CD4-positive, alpha-beta memory T cell (primary cell): ENCODE results near the gene MYO7A. TPM values are rescaled to one million over a fixed set of nuclear protein-coding genes. Genes with fewer than 3 reads are reported as not detected.

ENCODE experiments used
- CTCF ChIA-PET: fragments of 350-600 bp; sonication (Branson Sonifier 250); formaldehyde crosslinking; loops from one replicate; lab custom pipeline; 2021; ENCODE audit warnings: inconsistent platforms; ENCODE audit not compliant: partially characterized antibody; lab: Charles Lee
- POLR2A ChIA-PET: fragments of 350-600 bp; sonication (Branson Sonifier 250); formaldehyde crosslinking; loops from one replicate; lab custom pipeline; 2021; ENCODE audit not compliant: partially characterized antibody; lab: Charles Lee
- DNase-seq, 5 donors: peaks; one replicate each; pipeline versions ENCODE4 v3.0.0 to v3.0.0-alpha.2; 2020 to 2022; ENCODE audit warnings: mixed read lengths in 1 of 5
- H3K27ac ChIP-seq: one replicate; pipeline ENCODE4 v1.7.0; 2013; ENCODE audit warnings: low read depth, low read length
- H3K27me3 ChIP-seq: 2 replicates; pipeline ENCODE4 v1.7.0; 2013; ENCODE audit warnings: mild to moderate bottlenecking, low read length, moderate library complexity; ENCODE audit not compliant: insufficient read depth
- H3K36me3 ChIP-seq: 2 replicates; pipeline ENCODE4 v1.7.0; 2013; ENCODE audit warnings: mild to moderate bottlenecking, low read length, moderate library complexity; ENCODE audit not compliant: insufficient read depth
- H3K4me1 ChIP-seq: 2 replicates; pipeline ENCODE4 v1.7.0; 2013; ENCODE audit warnings: mild to moderate bottlenecking, low read length, moderate library complexity; ENCODE audit not compliant: insufficient read depth
- H3K4me3 ChIP-seq, 2 donors: one replicate each; pipeline ENCODE4 v1.7.0; 2013; ENCODE audit warnings: low read length in 2 of 2, mild to moderate bottlenecking in 1 of 2
- H3K9me3 ChIP-seq, 2 donors: one replicate each; pipeline ENCODE4 v1.7.0; 2013; ENCODE audit warnings: low read length in 2 of 2, control low read depth in 1 of 2; ENCODE audit not compliant: control insufficient read depth in 1 of 2
- H3K27ac Mint-ChIP-seq, 7 donors: one replicate each; pipeline ENCODE4 v1.8.0; 2020 to 2021; ENCODE audit warnings: mixed read lengths in 7 of 7, mild to moderate bottlenecking in 6 of 7, inconsistent platforms in 3 of 7, moderate library complexity in 3 of 7
- H3K27me3 Mint-ChIP-seq, 2 donors: one replicate each; pipeline ENCODE4 v1.8.0; 2020 to 2021; ENCODE audit warnings: mixed read lengths in 2 of 2
- H3K36me3 Mint-ChIP-seq, 2 donors: one replicate each; pipeline ENCODE4 v1.8.0; 2020 to 2021; ENCODE audit warnings: mixed read lengths in 2 of 2, inconsistent platforms in 1 of 2, mild to moderate bottlenecking in 1 of 2
- H3K4me1 Mint-ChIP-seq, 4 donors: one replicate each; pipeline ENCODE4 v1.8.0; 2020 to 2021; ENCODE audit warnings: mixed read lengths in 4 of 4, mild to moderate bottlenecking in 1 of 4
- H3K4me3 Mint-ChIP-seq, 8 donors: one replicate each; pipeline ENCODE4 v1.8.0; 2020 to 2021; ENCODE audit warnings: mixed read lengths in 8 of 8, mild to moderate bottlenecking in 7 of 8, moderate library complexity in 6 of 8, inconsistent platforms in 3 of 8
- H3K9me3 Mint-ChIP-seq, 8 donors: one replicate each; pipeline ENCODE4 v1.8.0; 2020 to 2021; ENCODE audit warnings: mixed read lengths in 8 of 8, mild to moderate bottlenecking in 5 of 8, inconsistent platforms in 3 of 8, moderate library complexity in 1 of 8
- intact Hi-C: fragments of 100-400 bp; cut with micrococcal nuclease; formaldehyde crosslinking; loops from one replicate; pipeline ENCODE4 v1.15.1; 2023
- polyA plus RNA-seq, 2 donors: library from polyadenylated mRNA; unstranded; fragments of 300-500 nt; fragmentation: Illumina TruSeq; gene quantifications; one replicate each; pipeline ENCODE4 v1.2.3, GENCODE V29; 2021
- total RNA-seq, 2 experiments: library from RNA; stranded (reverse); gene quantifications; one replicate each; pipeline ENCODE4 v1.2.3, GENCODE V29; 2021

MYO7A gene
- total and polyA plus RNA-seq, 4 experiments from 2014 or later = 0.20 to 0.47 (median 0.24) TPM; not detected in 1

- no peak overlapping the region for H3K27ac ChIP-seq
- Mint-ChIP-seq H3K4me3 (no peak overlapping the region), H3K9me3 (no peaks in the 10 kb centered on the region), H3K27ac (no peak overlapping the region), H3K27me3 (no peaks in the 10 kb centered on the region), H3K36me3 (no peaks in the 10 kb centered on the region), H3K4me1 (peaks cover 1 to 10% (median 4%) of the 10 kb centered on the region in 4 donors)
- H3K4me3 ChIP-seq = no peak overlapping the region
- no peaks in the 10 kb centered on the region for H3K9me3 ChIP-seq
- ChIA-PET CTCF (no interaction called here), POLR2A (no interaction called here)
- peaks cover 4% of the 10 kb centered on the region for H3K4me1 ChIP-seq
- H3K27me3 ChIP-seq = no peaks in the 10 kb centered on the region
- no peak for DNase-seq
- no peaks in the 10 kb centered on the region for H3K36me3 ChIP-seq
- intact Hi-C loops = no loop called here
These were observed 31.3 kb downstream of the MYO7A start for GRCh38 chr11:77159219-77159936.

- no peak overlapping the region for H3K4me3 Mint-ChIP-seq
- H3K27ac Mint-ChIP-seq = no peak overlapping the region
- no peaks in the 10 kb centered on the region for H3K9me3 ChIP-seq
- ChIA-PET CTCF (no interaction called here), POLR2A (no interaction called here)
- no peak overlapping the region for H3K27ac ChIP-seq
- H3K27me3 ChIP-seq = no peaks in the 10 kb centered on the region
- no peaks in the 10 kb centered on the region for H3K36me3 ChIP-seq
- H3K9me3 Mint-ChIP-seq = no peaks in the 10 kb centered on the region
- no peak overlapping the region for H3K4me3 ChIP-seq
- no peaks in the 10 kb centered on the region for H3K27me3 Mint-ChIP-seq
- H3K4me1 ChIP-seq = no peaks in the 10 kb centered on the region
- intact Hi-C loops = no loop called here
- H3K36me3 Mint-ChIP-seq = no peaks in the 10 kb centered on the region
- H3K4me1 Mint-ChIP-seq = peaks cover 0 to 5% (median under 1%) of the 10 kb centered on the region in 4 donors
- no peak for DNase-seq
These were observed 32.0 kb downstream of the MYO7A start for GRCh38 chr11:77159937-77160495.

- Histone ChIP-seq H3K27ac (no peak overlapping the region), H3K4me1 (no peaks in the 10 kb centered on the region), H3K27me3 (no peaks in the 10 kb centered on the region), H3K9me3 (no peaks in the 10 kb centered on the region), H3K4me3 (no peak overlapping the region), H3K36me3 (no peaks in the 10 kb centered on the region)
- Mint-ChIP-seq H3K4me3 (no peak overlapping the region), H3K36me3 (no peaks in the 10 kb centered on the region), H3K27ac (no peak overlapping the region), H3K27me3 (no peaks in the 10 kb centered on the region), H3K9me3 (no peaks in the 10 kb centered on the region), H3K4me1 (peaks cover 0 to 1% (median 0%) of the 10 kb centered on the region in 4 donors)
- CTCF ChIA-PET = no interaction called here
- DNase-seq = no peak
- POLR2A ChIA-PET = no interaction called here
- intact Hi-C loops = no loop called here
These were observed 35.2 kb downstream of the MYO7A start for GRCh38 chr11:77163271-77163670.

- no peak for DNase-seq
- Mint-ChIP-seq H3K36me3 (no peaks in the 10 kb centered on the region), H3K9me3 (no peaks in the 10 kb centered on the region), H3K27ac (no peak overlapping the region), H3K27me3 (no peaks in the 10 kb centered on the region), H3K4me1 (peaks cover 0 to 1% (median 0%) of the 10 kb centered on the region in 4 donors), H3K4me3 (no peak overlapping the region)
- Histone ChIP-seq H3K27me3 (no peaks in the 10 kb centered on the region), H3K27ac (no peak overlapping the region), H3K4me3 (no peak overlapping the region), H3K9me3 (no peaks in the 10 kb centered on the region), H3K36me3 (no peaks in the 10 kb centered on the region), H3K4me1 (no peaks in the 10 kb centered on the region)
- ChIA-PET CTCF (no interaction called here), POLR2A (no interaction called here)
- intact Hi-C loops = no loop called here
These were observed 37.0 kb downstream of the MYO7A start for GRCh38 chr11:77165066-77165465.

GRCh38 chr11:77166021-77166420, 38.0 kb downstream of the MYO7A start:
- Histone ChIP-seq H3K27me3 (no peaks in the 10 kb centered on the region), H3K27ac (no peak overlapping the region), H3K36me3 (no peaks in the 10 kb centered on the region), H3K4me3 (no peak overlapping the region), H3K9me3 (no peaks in the 10 kb centered on the region), H3K4me1 (no peaks in the 10 kb centered on the region)
- Mint-ChIP-seq H3K9me3 (no peaks in the 10 kb centered on the region), H3K36me3 (no peaks in the 10 kb centered on the region), H3K4me1 (peaks cover 0 to 1% (median 0%) of the 10 kb centered on the region in 4 donors), H3K27ac (no peak overlapping the region), H3K4me3 (no peak overlapping the region), H3K27me3 (no peaks in the 10 kb centered on the region)
- CTCF ChIA-PET = interaction anchor here (0.9 to 1.0 kb wide), 2 partner anchors 39 to 118 kb away, joined by 3 to 4 read pairs; no protein-coding TSS in a partner anchor
- DNase-seq = no peak
- intact Hi-C loops = no loop called here
- POLR2A ChIA-PET = no interaction called here

GRCh38 chr11:77167111-77167626, 39.1 kb downstream of the MYO7A start:
- CTCF ChIA-PET = interaction anchor here (0.9 kb wide), 1 partner anchor 40 kb away, joined by 3 read pairs; no protein-coding TSS in a partner anchor
- H3K9me3 Mint-ChIP-seq = no peaks in the 10 kb centered on the region

GRCh38 chr11:77167791-77168190, 39.7 kb downstream of the MYO7A start:
- Histone ChIP-seq H3K4me1 (no peaks in the 10 kb centered on the region), H3K27ac (no peak overlapping the region), H3K4me3 (no peak overlapping the region), H3K27me3 (no peaks in the 10 kb centered on the region), H3K36me3 (no peaks in the 10 kb centered on the region), H3K9me3 (no peaks in the 10 kb centered on the region)
- Mint-ChIP-seq H3K27ac (no peak overlapping the region), H3K27me3 (no peaks in the 10 kb centered on the region), H3K4me1 (peaks cover 0 to 1% (median 0%) of the 10 kb centered on the region in 4 donors), H3K9me3 (no peaks in the 10 kb centered on the region), H3K4me3 (no peak overlapping the region), H3K36me3 (no peaks in the 10 kb centered on the region)
- ChIA-PET CTCF (no interaction called here), POLR2A (no interaction called here)
- intact Hi-C loops = no loop called here
- no peak for DNase-seq

More at GRCh38 chr11:77167111-77167626, 39.1 kb downstream of the MYO7A start:
- H3K27me3 ChIP-seq = no peaks in the 10 kb centered on the region
- DNase-seq = no peak
- peaks cover 0 to 1% (median 0%) of the 10 kb centered on the region in 4 donors for H3K4me1 Mint-ChIP-seq
- no peaks in the 10 kb centered on the region for H3K27me3 Mint-ChIP-seq
- no peak overlapping the region for H3K4me3 ChIP-seq
- H3K9me3 ChIP-seq = no peaks in the 10 kb centered on the region
- H3K4me1 ChIP-seq = no peaks in the 10 kb centered on the region
- no peak overlapping the region for H3K4me3 Mint-ChIP-seq
- POLR2A ChIA-PET = no interaction called here
- no peak overlapping the region for H3K27ac ChIP-seq
- H3K27ac Mint-ChIP-seq = no peak overlapping the region
- no peaks in the 10 kb centered on the region for H3K36me3 ChIP-seq
- intact Hi-C loops = no loop called here
- no peaks in the 10 kb centered on the region for H3K36me3 Mint-ChIP-seq
